Aorta (tissue), 5 donors: ENCODE data around the gene PTGER1. TPM values are rescaled to one million over a fixed set of nuclear protein-coding genes. Genes with fewer than 3 reads are reported as not detected.

Source experiments
- ATAC-seq: fragments of 200-7000 bp; cut with Tn5 transposase; one replicate; pipeline ENCODE4 v1.9.1; 2022; ENCODE audit warnings: moderate library complexity; ENCODE audit not compliant: low FRiP score
- DNase-seq, 2 donors: peaks; one replicate each; pipeline ENCODE4 v3.0.0-alpha.2; 2020
- H3K27ac ChIP-seq, 2 donors: one replicate each; pipeline ENCODE4 v1.5.1; 2013; ENCODE audit warnings: low read length in 2 of 2, mild to moderate bottlenecking in 2 of 2, moderate library complexity in 2 of 2, control low read depth in 1 of 2, inconsistent platforms in 1 of 2, low read depth in 1 of 2
- H3K27me3 ChIP-seq, 2 donors: one replicate each; pipeline ENCODE4 v1.6.1; 2013; ENCODE audit warnings: control low read depth in 1 of 2, low read length in 1 of 2, mild to moderate bottlenecking in 1 of 2, moderate library complexity in 1 of 2; ENCODE audit not compliant: insufficient read depth in 2 of 2, control insufficient read depth in 1 of 2
- H3K36me3 ChIP-seq, 2 donors: one replicate each; pipeline ENCODE4 v1.6.1; 2013; ENCODE audit warnings: control low read depth in 1 of 2, low read length in 1 of 2, mild to moderate bottlenecking in 1 of 2; ENCODE audit not compliant: insufficient read depth in 2 of 2, control insufficient read depth in 1 of 2
- H3K4me1 ChIP-seq, 2 donors: one replicate each; pipeline ENCODE4 v1.6.1; 2013; ENCODE audit warnings: low read length in 2 of 2, control low read depth in 1 of 2, mild to moderate bottlenecking in 1 of 2, moderate library complexity in 1 of 2; ENCODE audit not compliant: insufficient read depth in 2 of 2, control insufficient read depth in 1 of 2
- H3K4me3 ChIP-seq, 2 donors: one replicate each; pipeline ENCODE4 v1.5.1; 2013; ENCODE audit warnings: low read length in 2 of 2, control low read depth in 1 of 2, mild to moderate bottlenecking in 1 of 2
- H3K9me3 ChIP-seq: one replicate; pipeline ENCODE4 v1.6.1; 2013; ENCODE audit warnings: mild to moderate bottlenecking, low read length; ENCODE audit not compliant: control insufficient read depth
- WGBS, 2 donors: extraction: QIAGEN DNeasy Blood & Tissue Kit; methylation state at CpG; one replicate each; pipeline ENCODE4 v1.1.7; 2013; 5-methylcytosine and 5-hydroxymethylcytosine counted together
- intact Hi-C, 2 donors: fragments of 100-400 bp; cut with DNase I; formaldehyde crosslinking; loops; one replicate each; pipeline versions ENCODE4 v1.14.2 to v1.15.0; 2022
- long read RNA-seq, 2 donors: library from polyadenylated mRNA; unstranded; transcript quantifications; one replicate each; pipeline ENCODE4 v2.0.0, GENCODE V29; 2020 to 2021
- polyA plus RNA-seq, 2 donors: library from polyadenylated mRNA; stranded (reverse); fragments of 200-250 nt; gene quantifications; one replicate each; pipeline ENCODE4 v1.2.3, GENCODE V29; 2013
- total RNA-seq, 2 donors: library from RNA; stranded (reverse); fragmentation: NEBNext Ultra II Directional; extraction: Animal tissue kit (Norgen Biotek cat#: 25700); gene quantifications; one replicate each; pipeline ENCODE4 v1.2.1, GENCODE V29; 2021
- donor health status: healthy with polysubstance abuse.
- donor health status: Bipolar disorder and iron deficiency.
- donor health status: DM: no; HTN: no; CAD: no.
- donor health status: DM: no; HTN: no; CAD: no.
- donor health status: DM: yes; HTN: yes; CAD: no.

The PTGER1 gene, protein sequence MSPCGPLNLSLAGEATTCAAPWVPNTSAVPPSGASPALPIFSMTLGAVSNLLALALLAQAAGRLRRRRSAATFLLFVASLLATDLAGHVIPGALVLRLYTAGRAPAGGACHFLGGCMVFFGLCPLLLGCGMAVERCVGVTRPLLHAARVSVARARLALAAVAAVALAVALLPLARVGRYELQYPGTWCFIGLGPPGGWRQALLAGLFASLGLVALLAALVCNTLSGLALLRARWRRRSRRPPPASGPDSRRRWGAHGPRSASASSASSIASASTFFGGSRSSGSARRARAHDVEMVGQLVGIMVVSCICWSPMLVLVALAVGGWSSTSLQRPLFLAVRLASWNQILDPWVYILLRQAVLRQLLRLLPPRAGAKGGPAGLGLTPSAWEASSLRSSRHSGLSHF
- total RNA-seq, result 1 to 10 TPM; 2.3 to 4.4 TPM
- not detected for polyA plus RNA-seq
- long read RNA-seq, donor 1, result 0 reads
- long read RNA-seq, donor 2, transcript PTGER1-201 (3 exons, 1,421 nt), result major isoform, 10 of 12 reads
- long read RNA-seq, donor 2, partial matches to known transcripts, result 2 of 12 reads
- long read RNA-seq, donor 2, other reads (novel, unspliced or antisense), result 0 of 12 reads

DNA sequence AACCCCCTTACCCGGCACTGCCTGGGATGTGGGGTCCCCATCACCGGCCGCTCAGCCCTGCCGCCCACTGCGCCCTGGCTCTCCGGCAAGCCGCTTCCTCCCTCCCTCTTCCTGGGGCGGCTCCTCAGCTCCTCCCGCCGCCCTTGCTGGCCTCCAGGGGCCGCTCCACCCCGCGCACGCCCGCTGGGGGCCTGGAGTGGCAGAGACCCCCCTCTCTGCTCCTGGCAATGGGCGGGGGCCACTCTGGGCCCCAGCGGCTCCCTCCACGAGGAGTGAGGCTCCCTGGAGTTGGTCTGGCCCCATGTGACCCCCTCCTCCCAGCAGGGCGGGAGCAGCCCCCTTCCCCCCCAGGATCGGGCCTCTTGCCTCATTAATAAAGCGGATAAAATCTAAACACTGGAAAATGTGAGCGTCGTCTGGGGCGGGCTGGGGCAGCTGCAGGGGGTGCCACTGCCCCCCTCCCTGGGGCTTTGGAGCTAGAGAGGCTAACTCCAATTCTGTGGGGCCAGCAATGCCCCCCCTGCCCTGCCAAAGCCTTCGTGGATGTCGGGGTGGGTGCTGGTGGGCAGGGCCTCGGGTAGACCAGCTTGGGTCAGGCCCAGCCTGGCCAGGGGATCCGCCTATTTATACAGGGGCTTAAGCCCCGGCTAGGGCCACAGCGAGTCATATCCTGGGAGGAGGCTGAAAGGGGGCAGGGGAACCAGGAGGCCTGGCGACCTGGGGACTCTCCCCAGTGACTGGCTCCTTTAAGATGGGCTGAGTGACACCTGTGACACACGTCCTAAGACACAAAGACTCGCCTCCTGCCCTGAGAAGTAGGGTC, at the start of gene PTGER1:
Gene PTGER1 (minus strand): TSS at position 104 of the 823 bp plus-strand sequence. CDS start 1,034 bp downstream, outside the sequence.
- no peak for DNase-seq
- ATAC-seq, result no peak
- H3K4me3 ChIP-seq, result no peak within 1 kb of the TSS
- intact Hi-C loops, result loop anchor here (10.0 kb wide), 2 partner anchors 121 to 131 kb away; no protein-coding TSS in a partner anchor
- H3K9me3 ChIP-seq, result no peaks in the 10 kb centered on the region
- H3K27me3 ChIP-seq, result no peaks in the 10 kb centered on the region
- H3K4me1 ChIP-seq, result no peaks in the 10 kb centered on the region
- WGBS, 2 donors, result 12 to 14% methylated on average over 27 to 33 of the region's 33 CpGs
- peaks cover 0 to 1% of the 10 kb centered on the region in 2 donors for H3K36me3 ChIP-seq
- H3K27ac ChIP-seq, result no peak within 1 kb of the TSS

- 94 to 95% methylated on average over 4 of the region's 4 CpGs for WGBS, 2 donors
- Histone ChIP-seq H3K27me3 (no peaks in the 10 kb centered on the region), H3K9me3 (no peaks in the 10 kb centered on the region), H3K27ac (no peak overlapping the region), H3K4me3 (no peak overlapping the region), H3K4me1 (no peaks in the 10 kb centered on the region), H3K36me3 (no peaks in the 10 kb centered on the region)
- ATAC-seq, result no peak
- DNase-seq, result no peak
- intact Hi-C loops, result no loop called here
Measured at GRCh38 chr19:14520543-14520942, 45.4 kb upstream of the PTGER1 start.

- no peaks in the 10 kb centered on the region for H3K27me3 ChIP-seq
- H3K36me3 ChIP-seq, result peaks cover 0 to 4% of the 10 kb centered on the region in 2 donors
- DNase-seq (no peak), ATAC-seq (no peak)
- no peaks in the 10 kb centered on the region for H3K9me3 ChIP-seq
- no peak overlapping the region for H3K4me3 ChIP-seq
- H3K27ac ChIP-seq, result no peak overlapping the region
- 39 to 43% methylated on average over 2 of the region's 2 CpGs for WGBS, 2 donors
- intact Hi-C loops, result no loop called here
- no peaks in the 10 kb centered on the region for H3K4me1 ChIP-seq
Measured at GRCh38 chr19:14519860-14520407, 44.8 kb upstream of the PTGER1 start.

DNA sequence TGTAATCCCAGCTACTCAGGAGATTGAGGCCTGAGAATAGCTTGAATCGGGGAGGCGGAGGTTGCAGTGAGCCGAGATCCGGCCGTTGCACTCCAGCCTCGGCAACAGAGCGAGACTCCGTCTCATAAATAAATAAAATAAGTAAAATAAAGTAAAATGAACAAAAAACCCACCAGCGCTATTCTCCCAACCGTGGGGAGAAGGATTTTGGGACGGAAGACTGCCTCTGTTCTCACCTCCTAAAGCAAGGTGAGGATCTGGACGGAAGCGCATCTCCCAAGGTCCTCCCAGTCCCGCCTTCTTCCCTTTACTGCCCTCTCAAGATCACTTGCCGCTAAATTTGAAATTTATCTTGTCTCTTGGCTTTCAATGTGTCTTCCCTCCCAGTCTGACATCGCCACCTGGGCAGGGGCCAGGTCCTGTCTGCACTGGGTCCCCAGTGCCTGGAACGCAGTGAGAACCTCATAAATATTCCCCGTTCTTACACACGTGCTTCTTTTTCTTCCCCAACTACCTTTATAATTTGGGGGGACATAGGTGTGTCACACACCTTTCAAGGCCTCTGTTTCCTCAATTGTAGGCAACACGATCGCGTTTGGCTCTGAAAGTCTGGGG, 44.2 kb upstream of the PTGER1 start:
- no peaks in the 10 kb centered on the region for H3K27me3 ChIP-seq
- 94 to 95% methylated on average over 22 of the region's 22 CpGs for WGBS, 2 donors
- H3K4me1 ChIP-seq, result no peaks in the 10 kb centered on the region
- no peak overlapping the region for H3K4me3 ChIP-seq
- no peak overlapping the region for H3K27ac ChIP-seq
- H3K9me3 ChIP-seq, result no peaks in the 10 kb centered on the region
- no peak for ATAC-seq
- intact Hi-C loops, result no loop called here
- no peak for DNase-seq
- H3K36me3 ChIP-seq, result peaks cover 0 to 5% of the 10 kb centered on the region in 2 donors

GRCh38 chr19:14517840-14518505, 42.8 kb upstream of the PTGER1 start, which contains the start of gene DNAJB1:
DNAJB1 (minus strand) TSS chr19:14518397; CDS start chr19:14518349, 48 bp downstream.
- Histone ChIP-seq H3K4me3 (peak within 1 kb of the TSS; percentile 89 to 97), H3K9me3 (no peaks in the 10 kb centered on the region), H3K27ac (peak within 1 kb of the TSS; percentile 81 to 87), H3K27me3 (no peaks in the 10 kb centered on the region), H3K36me3 (peaks cover 0 to 5% of the 10 kb centered on the region in 2 donors), H3K4me1 (no peaks in the 10 kb centered on the region)
- intact Hi-C loops, result no loop called here
- peak; percentile 90 to 94 for DNase-seq
- ATAC-seq, result peak; percentile 92
- 0 to 1% methylated on average over 68 to 81 of the region's 82 CpGs for WGBS, 2 donors

GRCh38 chr19:14517446-14517839, 42.3 kb upstream of the PTGER1 start:
- WGBS, 2 donors, result 0% methylated on average over 31 to 32 of the region's 32 CpGs
- H3K4me1 ChIP-seq, result no peaks in the 10 kb centered on the region
- H3K36me3 ChIP-seq, result peaks cover 0 to 5% of the 10 kb centered on the region in 2 donors
- ATAC-seq, result no peak
- H3K4me3 ChIP-seq, result peak overlapping the region; percentile 89 to 97
- H3K27me3 ChIP-seq, result no peaks in the 10 kb centered on the region
- intact Hi-C loops, result no loop called here
- H3K27ac ChIP-seq, result peak overlapping the region; percentile 69 to 87
- no peaks in the 10 kb centered on the region for H3K9me3 ChIP-seq
- DNase-seq, result peak; percentile 66 to 85

GRCh38 chr19:14516746-14517438, 41.7 kb upstream of the PTGER1 start:
- Histone ChIP-seq H3K4me1 (no peaks in the 10 kb centered on the region), H3K9me3 (no peaks in the 10 kb centered on the region), H3K27me3 (no peaks in the 10 kb centered on the region), H3K4me3 (peak overlapping the region; percentile 89 to 97), H3K27ac (no peak overlapping the region), H3K36me3 (peaks cover 0 to 5% of the 10 kb centered on the region in 2 donors)
- intact Hi-C loops, result no loop called here
- DNase-seq (no peak), ATAC-seq (no peak)
- WGBS, 2 donors, result 25 to 29% methylated on average over 22 of the region's 22 CpGs
